Dermis microvascular lymphatic vessel endothelial cell (primary cell): ENCODE data around the gene RNLS. TPM values are rescaled to one million over a fixed set of nuclear protein-coding genes. Genes with fewer than 3 reads are reported as not detected.

ENCODE experiments used
- DNase-seq, 2 donors: peaks; one replicate each; pipeline versions ENCODE4 v3.0.0 to v3.0.0-alpha.2; 2010; ENCODE audit warnings: low read depth in 2 of 2
- total RNA-seq: library from RNA; depleted of rRNA; stranded (reverse); fragments of >200 nt; gene quantifications from 2 replicates; pipeline ENCODE4 v1.2.1, GENCODE V29; 2014

Gene RNLS
- total RNA-seq, 1 donor from 2014 or later = 0.39 TPM

DNA sequence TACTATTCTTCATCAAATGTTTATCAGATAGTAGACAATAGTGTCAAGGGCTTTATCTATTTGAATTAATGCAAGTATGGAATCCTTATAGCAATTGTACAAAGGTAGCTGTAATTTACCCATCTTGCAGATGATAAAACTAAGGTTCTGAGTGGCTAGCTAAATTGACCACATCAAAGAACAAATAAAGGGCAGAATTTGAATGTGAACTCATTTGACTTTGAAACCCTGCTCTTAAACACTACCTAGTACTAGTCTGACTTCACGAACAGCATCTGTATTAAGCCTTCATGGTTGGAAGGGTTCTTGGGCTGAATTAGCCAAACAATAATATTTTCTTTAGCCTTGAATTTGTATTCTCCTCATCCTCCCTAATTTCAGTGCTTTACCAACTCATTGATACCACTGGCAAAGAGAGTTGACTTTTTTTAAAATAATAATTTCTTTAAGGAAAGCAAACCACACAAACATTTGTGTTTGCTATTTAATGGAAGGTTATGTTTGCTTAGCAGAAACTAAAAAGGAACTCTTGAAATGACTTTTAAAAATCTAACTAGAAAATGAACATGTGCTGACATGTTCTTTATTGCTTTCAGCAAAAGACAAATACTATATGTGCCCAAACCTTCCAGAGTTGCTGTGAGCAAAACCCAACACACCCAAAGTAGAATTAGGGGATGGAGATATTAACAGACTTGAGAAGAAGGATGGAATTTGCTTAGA lies 322.6 kb downstream of the RNLS start:
- DNase-seq = no peak

DNA sequence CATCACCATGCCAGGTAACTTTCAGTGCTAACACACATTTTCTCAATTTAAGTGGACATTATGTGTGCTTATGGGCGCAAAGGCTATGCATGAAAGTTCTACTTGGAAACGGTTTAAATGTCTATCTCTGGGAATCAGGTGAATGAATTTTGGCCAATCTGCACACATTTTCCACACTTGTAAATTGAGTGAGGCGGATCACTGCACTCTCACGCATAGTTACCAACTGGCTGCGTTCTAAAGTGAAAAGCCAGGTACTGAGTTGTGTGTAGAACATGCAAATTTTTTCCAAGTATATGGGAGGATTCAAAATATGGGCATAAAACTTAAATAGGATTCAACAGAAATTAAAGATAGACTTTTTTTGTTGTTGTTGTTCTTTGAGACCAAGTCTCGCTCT lies 323.7 kb downstream of the RNLS start:
- no peak for DNase-seq

DNA sequence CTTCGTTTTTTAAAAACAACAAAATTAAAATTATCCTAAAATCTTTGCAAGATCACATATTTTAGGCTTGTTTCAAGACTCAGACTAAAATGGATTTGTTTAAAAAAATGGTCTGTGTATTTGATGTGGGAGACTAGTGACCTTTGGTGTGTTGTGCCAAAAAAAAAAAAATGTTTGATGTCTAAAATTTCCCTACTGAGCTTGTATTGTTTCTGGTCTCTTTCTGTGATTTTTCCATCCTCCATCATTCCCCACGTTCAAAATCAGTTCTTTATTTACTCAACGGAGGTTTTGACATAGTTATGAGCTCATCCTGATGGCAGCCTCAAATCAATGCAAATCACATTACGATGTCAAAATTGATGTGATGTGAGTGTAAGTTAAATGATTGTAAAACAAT lies 326.2 kb downstream of the RNLS start:
- DNase-seq = no peak

GRCh38 chr10:88256013-88256680 lies 327.0 kb downstream of the RNLS start:
- no peak for DNase-seq

GRCh38 chr10:88254091-88254490 lies 329.0 kb downstream of the RNLS start:
- peak in 1 of 2 donors; percentile 43 for DNase-seq

DNA sequence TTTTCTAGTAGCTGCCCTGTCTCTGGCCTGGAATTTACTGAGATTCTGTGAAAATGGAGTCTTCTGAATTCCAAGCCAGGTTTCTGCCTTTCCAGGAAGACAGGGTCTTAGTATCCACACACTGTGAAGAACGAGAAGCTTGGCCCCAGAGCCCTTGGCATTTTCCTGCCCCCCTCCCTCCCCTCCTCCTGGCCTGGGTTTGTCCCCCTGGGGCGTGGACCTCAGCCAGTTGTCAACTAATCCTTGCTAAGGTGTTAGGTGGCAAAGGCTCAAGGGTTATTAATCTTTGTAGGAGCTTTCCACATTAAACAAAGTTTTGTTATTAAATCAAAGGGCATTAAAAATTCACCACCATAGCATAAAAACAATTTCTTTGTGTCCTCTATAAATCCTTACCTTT lies 329.5 kb downstream of the RNLS start:
- DNase-seq = no peak

DNA sequence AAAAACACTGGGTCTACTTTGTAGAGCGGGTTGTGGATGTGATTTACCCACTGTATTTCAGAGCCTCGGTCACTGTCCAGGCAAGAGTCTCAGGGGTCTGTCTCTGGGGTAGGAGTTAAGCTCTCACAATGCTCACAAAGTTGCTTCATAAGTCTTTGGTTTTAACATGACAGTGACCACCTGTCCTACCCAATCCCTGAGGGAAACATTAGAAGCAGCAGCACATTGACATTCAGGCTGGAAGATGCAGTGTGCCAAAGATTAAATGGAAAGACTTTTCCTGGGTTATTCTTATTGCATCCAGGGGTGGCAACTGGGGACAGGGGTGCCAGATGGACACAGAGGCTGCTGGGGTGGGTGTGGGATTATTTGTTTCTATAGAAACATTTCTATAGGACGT lies 330.0 kb downstream of the RNLS start:
- no peak for DNase-seq

DNA sequence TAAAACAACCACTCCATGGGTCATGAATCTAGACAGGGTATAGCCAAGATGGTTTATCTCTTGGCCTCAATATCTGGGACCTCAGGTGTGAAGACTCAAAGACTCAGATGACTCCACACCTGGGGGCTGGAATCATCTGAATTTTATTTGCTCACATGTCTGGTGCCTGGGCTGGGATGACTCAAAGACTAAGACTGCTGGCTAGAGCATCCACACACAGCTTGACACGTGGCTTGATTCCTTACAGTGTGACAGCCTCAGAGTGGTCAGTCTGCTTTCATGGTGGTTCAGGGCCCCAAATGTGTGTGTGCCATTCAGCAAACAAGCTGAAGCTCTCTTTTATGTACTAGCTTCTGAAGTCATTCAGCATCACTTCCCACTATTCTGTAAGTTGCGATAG lies 333.7 kb downstream of the RNLS start:
- no peak for DNase-seq

DNA sequence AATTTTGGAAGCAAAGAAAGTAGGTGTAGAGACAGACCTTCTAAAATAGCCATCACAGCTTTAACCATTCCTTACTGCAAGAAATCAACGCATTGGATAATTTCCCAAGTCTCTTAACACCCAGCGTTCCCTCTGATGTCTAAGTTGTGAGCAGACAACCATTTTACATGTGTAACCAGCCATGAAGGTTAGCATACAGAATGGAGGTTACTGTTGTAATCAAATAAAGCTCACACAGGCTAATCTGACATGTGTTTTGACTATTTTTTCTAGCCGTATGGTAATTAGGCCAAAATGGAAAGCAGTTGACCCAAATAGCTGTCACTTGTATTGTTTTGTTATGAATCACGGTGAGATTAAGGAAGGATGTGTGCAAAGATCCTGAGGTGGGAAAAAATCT lies 336.4 kb downstream of the RNLS start:
- DNase-seq = no peak

DNA sequence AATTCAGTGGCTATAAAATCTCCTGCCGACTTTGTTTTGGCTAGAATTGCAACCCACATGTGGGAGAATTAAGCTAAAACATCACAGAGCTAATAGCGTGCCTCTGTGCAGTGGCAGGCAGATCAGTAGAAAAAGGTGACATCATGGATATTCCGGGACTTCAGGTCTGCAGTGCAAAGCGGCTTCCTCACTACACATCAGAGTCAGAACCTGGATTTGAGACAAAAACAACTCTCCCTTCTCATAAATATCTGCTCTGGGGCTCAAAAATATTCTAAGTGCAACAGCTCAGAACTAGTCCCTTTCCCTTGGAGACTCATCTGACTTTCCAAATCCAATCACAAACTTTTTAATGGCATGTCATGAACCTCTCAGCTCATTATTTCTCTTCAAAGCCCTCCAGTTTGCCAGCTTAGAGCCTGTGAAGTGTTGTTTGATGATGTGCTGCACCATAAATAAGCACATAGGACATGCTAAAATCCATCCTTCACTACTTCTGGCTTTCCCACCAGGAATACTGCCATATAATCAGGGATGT lies 337.1 kb downstream of the RNLS start:
- DNase-seq = peak in 1 of 2 donors; percentile 53

GRCh38 chr10:88244781-88245625 lies 338.1 kb downstream of the RNLS start:
- no peak for DNase-seq

DNA sequence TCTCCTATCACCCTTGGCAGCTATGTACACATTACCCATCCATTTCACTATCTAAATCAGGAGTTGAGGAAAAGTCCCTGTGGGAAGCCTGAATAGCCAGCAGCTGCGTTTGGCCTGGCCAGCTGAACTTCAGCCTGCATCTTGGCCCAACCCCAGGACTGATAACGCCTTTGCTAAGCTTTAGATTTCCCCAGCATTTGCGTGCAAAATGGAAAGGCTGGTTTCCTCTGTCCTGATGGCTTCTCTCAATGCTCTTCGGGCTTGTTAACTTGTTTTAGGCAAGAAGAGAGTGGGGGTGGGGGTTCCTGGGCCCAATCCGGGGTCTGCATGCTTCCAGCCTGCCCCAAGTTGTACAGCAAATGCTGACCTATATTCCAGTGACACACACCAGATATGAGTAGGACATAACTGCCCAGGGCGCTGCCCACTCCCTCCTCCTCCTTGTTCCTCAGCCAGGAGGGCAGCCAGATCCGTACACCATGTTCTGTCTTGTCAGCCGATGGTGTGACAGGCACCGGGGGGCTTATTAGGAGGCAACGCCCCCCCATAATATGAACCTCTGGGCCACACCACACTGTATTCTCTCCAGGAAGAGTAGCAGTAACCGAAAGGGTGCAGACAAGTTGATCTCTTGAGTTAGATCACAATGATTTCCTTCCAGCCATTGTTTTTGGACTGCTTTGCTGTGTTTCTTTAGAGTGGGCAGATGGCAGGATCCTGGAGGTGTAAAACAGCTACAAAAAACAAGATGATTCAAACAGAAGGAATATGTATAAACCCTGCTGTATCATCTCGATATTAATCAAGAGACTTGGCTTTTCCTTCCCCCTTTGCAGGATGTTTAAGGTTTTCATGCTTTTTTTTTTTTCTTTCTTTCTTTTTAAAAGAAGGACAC lies 339.0 kb downstream of the RNLS start:
- DNase-seq = peak in 1 of 2 donors; percentile 75

DNA sequence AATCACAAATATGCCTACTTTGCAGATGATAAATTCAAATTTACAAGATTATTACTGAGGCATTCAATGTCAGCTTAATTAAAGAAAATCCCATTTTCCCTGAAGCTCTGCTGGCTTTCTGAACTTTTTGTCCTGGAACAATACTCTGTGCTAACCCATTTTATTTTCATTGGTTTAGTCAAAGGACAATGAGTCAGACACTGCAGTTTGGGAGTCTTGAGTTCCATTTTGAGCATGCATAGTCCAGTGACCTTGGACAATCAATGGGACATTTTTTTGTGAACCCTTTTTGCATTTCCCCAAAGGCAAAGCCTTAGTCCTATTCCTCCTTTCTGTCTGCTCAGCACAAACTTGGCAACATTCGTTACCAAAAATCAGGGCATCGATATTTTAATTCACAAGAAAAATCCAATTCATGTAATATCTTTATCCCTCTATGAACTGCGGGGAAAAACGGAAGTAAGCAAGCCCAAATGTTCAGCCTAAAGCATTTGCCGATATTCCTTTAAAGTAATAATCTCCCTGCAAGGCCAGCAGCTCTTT lies 339.8 kb downstream of the RNLS start:
- DNase-seq = no peak

- no peak for DNase-seq
Measured at GRCh38 chr10:88241501-88241900, 341.6 kb downstream of the RNLS start.

DNA sequence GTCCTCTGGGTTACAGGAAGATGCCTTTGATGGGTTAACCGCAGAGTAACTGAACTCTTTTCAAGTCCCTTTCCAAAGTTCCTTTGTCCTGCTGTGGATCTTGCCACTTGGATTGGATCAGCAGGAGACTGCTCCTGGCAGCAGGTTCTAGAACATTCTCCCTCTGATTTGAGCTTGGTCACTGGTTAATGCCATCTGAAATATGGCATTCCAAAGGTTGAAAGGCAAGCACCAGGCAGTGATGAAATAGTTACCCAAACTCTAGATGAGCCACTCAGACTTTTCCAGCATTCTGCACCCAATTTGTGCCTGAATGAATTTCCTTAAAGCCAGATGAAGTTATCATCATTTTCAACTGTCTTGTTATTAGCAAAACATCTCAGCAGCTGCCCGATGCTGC lies 343.9 kb downstream of the RNLS start:
- no peak for DNase-seq

DNA sequence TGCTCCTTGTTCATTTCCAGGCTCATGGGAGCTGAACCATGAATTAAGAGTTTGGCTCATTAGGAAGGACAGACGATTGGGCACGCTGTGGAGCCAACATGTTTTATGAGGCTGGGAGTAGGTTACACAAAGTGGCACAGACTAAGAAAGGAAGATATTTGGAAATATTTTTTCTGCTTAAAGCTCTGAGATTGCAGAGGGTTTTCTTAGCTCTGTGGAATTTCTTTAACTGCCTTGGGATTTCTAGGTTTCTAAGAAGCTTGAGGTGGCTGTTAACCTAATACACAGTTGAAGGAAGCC lies 344.6 kb downstream of the RNLS start:
- no peak for DNase-seq

DNA sequence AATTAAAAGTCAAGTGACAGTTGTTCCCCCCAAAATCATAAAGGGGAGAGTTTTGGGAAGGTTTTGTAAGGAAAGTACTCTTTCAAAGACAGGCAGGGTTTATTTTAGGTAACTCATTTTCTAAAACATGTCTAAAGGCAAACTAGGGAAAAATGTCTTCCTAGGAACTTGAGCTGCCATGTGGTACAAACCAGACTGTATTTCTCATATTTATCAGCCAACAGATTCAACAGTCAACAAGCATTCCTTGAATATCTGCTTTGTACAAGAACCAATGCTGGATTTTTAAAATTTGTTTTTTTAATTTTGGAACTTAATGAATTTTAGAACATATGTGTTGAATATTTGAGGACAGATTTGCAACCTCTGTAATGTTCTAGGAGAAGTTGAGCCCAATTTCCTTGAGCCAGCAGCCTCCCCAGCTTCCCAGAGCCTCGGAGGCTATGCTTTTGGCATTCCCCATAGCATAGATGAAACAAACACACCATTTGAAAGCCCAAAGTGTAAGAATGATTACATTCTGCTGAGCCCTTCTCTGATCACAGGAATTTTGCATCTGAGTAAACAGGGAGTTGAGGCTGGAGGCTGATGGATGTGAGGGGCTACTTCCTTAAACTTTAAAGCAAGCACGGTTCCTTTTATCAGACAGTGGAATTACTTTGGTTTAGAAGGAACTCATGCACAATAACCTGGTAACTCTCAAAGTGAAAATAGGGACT lies 345.1 kb downstream of the RNLS start:
- DNase-seq = no peak

DNA sequence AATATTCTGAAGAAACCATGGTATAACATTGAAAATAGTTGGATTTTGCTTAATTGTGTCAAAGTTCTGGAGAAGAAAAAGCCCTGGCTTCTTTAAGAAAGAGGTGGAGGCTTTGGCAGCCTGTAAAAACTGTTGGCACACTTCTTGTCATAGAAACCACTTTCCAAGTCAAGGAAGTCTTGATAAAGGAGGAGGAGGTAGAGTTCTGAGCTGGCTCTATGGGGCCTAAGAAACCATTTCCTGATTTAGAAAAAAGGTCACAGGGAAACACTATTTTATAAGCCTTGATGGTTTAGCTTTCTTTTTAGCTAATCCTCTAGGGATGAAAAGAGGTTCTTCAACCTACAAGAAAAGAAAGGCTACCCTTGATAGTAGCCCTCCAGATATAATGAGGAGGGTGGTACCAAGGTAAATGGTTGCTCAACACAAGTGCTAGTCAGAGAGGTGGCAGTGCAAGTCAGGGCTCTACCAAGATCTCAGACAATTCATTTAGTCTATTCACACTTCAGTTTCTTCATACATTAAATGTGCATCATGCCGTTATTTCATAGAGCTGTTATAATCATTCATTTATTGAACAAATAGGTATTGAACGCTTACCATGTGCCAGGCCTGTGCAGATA lies 346.9 kb downstream of the RNLS start:
- no peak for DNase-seq

DNA sequence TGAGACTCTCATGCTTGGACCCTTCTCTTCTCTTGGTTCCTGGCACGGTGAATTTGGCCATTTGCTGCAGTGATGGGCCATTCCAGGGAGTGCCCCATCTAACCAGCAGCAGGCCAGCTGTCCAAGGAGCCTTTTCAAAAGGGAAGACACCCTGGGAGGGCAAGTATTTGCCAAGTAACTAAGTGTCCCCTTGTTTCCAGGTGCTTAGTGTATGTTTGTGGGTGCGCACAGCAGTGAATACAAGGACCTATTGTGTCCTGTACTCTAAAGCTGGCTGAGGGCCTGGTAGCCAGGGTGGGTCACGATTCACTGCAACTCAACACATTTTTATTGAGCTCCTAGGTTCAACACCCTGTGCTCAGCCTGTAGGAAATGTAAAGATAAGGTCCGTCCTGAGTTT lies 348.8 kb downstream of the RNLS start:
- no peak for DNase-seq

DNA sequence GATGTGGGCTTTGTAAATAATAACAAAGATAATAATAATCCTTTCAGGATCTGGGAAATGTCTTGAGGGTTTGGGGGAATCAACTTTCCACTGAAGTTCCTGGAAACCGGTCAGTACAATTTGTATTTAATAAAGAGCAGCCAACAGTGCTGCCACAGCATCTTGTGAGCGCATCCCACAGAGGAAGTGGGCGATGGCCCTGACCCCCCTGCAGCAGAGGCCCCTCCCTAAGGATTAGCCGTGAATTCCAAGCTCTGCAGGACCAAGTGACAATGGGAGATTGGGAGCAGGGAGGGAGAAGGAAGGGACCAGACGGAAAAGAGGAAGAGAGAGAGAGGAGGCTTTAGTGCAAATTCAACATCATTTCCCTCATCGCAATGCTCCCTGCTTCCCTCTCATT lies 349.2 kb downstream of the RNLS start:
- DNase-seq = no peak
